ENCODE results near the gene C13orf46.

C13orf46 gene

GRCh38 chr13:113918981-113919701, 54.7 kb downstream of the C13orf46 start:
- no peak for TF ChIP-seq CTCF (IDR thresholded peaks at IDR 0.05; ENCODE audit: low read depth, low read length, missing control alignments)
- no peak for DNase-seq (ENCODE audit: low read depth)
- in situ Hi-C loops (cut with HindIII; ENCODE audit: low sequenced_read_pairs) = no loop called here
- no peak overlapping the region for H3K4me3 ChIP-seq (ENCODE audit: low read depth, low read length)

- no peak overlapping the region for H3K4me3 ChIP-seq (ENCODE audit: low read depth, low read length)
- TF ChIP-seq CTCF (IDR thresholded peaks at IDR 0.05; ENCODE audit: low read depth, low read length, missing control alignments) = no peak
- in situ Hi-C loops (cut with HindIII; ENCODE audit: low sequenced_read_pairs) = no loop called here
- no peak for DNase-seq (ENCODE audit: low read depth)
Measured at GRCh38 chr13:113918580-113918979, 55.3 kb downstream of the C13orf46 start.

- DNase-seq (ENCODE audit: low read depth) = no peak
- no peak for TF ChIP-seq CTCF (IDR thresholded peaks at IDR 0.05; ENCODE audit: low read depth, low read length, missing control alignments)
- in situ Hi-C loops (cut with HindIII; ENCODE audit: low sequenced_read_pairs) = no loop called here
- H3K4me3 ChIP-seq (ENCODE audit: low read depth, low read length) = no peak overlapping the region
Measured at GRCh38 chr13:113917594-113918371, 56.1 kb downstream of the C13orf46 start.

- H3K4me3 ChIP-seq (ENCODE audit: low read depth, low read length) = no peak overlapping the region
- TF ChIP-seq CTCF (IDR thresholded peaks at IDR 0.05; ENCODE audit: low read depth, low read length, missing control alignments) = no peak
- DNase-seq (ENCODE audit: low read depth) = no peak
- in situ Hi-C loops (cut with HindIII; ENCODE audit: low sequenced_read_pairs) = no loop called here
Measured at GRCh38 chr13:113917096-113917495, 56.8 kb downstream of the C13orf46 start.

DNA sequence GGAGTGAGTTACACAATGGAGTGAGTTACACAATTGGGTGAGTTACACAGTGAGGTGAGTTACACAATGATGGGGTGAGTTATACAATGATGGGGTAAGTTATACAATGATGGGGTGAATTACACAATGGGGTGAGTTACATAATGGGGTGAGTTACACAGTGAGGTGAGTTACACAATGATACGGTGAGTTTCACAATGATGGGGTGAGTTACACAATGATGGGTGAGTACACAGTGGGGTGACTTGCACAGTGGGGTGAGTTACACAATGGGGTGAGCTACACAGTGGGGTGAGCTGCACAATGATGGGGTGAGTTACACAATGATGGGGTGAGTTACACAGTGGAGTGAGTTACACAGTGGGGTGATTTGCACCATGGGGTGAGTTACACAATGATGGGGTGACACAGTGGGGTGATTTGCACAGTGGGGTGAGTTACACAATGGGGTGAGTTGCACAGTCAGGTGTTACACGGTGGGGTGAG, 57.5 kb downstream of the C13orf46 start:
- H3K4me3 ChIP-seq (ENCODE audit: low read depth, low read length) = no peak overlapping the region
- DNase-seq (ENCODE audit: low read depth) = no peak
- no peak for TF ChIP-seq CTCF (IDR thresholded peaks at IDR 0.05; ENCODE audit: low read depth, low read length, missing control alignments)
- in situ Hi-C loops (cut with HindIII; ENCODE audit: low sequenced_read_pairs) = no loop called here

DNA sequence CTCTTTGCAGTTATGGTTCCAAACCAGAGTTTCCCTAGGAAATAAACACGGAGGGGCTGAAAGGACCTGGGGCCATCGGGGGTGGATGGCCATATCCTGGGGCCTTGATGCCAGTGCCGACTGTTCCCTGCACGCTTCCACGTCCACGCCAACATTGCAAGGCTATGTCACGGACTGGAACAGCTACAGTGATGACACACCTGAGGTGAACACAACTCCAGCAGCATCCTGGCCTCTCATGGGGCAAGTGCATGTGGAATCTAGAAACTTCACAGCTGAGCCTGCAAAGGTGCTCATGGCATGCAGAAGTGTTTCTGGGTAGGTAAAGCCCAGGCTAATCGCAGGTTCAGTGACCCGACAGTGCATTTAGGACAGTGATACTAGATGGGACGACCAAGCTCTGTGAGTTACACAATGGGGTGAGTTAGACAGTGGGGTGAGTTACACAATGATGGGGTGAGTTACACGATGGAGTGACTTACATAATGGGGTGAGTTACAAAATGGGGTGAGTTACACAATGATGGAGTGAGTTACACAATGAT, 58.0 kb downstream of the C13orf46 start:
- no peak overlapping the region for H3K4me3 ChIP-seq (ENCODE audit: low read depth, low read length)
- TF ChIP-seq CTCF (IDR thresholded peaks at IDR 0.05; ENCODE audit: low read depth, low read length, missing control alignments) = no peak
- DNase-seq (ENCODE audit: low read depth) = no peak
- in situ Hi-C loops (cut with HindIII; ENCODE audit: low sequenced_read_pairs) = no loop called here
